Spleen (tissue), 7 donors: ENCODE data around the gene TAOK1.

Experiments
- POLR2A ChIP-seq, 3 donors: fragments of 450-650 bp; IDR thresholded peaks; one replicate each; pipeline ENCODE4 v1.5.1; 2017; ENCODE audit warnings: antibody characterized with exemption in 3 of 3, mild to moderate bottlenecking in 1 of 3
- TF ChIP-seq, protein P1 (sequence below), 11 experiments: fragments of 200-600 bp in 7 of 11; fragments of 450-650 bp in 4 of 11; sonication (generic) in 4 of 11; IDR thresholded peaks in 8 of 11; conservative IDR thresholded peaks in 3 of 11; 1 replicate in 7 of 11; 2 replicates in 4 of 11; pipeline versions ENCODE4 v1.4.0 to v1.8.0; 2016 to 2021; ENCODE audit warnings: antibody characterized with exemption in 11 of 11, inconsistent platforms in 4 of 11, mild to moderate bottlenecking in 1 of 11
- donor health status: DM: no; HTN: no; CAD: no; lungs with moderate emphysema.
- donor health status: DM: no; HTN: no; CAD: no.
- donor health status: DM: no; HTN: no; CAD: no.

DNA sequence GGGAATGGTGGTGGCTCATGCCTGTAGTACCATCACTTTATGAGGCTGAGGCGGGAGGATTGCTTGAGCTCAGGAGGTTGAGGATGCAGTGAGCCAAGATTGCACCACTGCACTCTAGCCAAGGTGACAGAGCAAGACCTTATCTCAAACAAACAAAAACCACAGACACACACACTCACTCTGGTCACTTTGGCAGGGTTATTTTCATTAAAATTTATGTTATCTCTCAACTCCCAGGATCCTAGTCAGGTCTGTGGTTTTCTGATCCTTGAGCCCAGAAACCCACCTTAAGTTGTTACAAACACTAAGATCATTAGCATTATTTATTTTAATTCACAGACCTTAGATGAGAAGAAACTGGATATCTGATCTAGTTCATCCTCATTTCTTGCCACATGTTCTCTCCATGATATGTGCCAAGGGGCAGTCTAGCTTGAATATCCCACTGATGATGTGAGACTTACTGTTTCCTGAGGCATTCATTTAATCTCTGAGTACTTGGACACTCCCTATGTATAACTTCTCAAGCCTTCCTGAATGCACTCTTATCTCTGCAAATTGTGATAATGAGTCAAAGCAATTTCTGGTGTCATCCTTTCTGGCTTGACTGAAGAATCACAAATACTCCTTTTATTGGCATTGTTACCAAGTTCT, 167.0 kb downstream of the TAOK1 start:
- TF ChIP-seq, protein P1, sequence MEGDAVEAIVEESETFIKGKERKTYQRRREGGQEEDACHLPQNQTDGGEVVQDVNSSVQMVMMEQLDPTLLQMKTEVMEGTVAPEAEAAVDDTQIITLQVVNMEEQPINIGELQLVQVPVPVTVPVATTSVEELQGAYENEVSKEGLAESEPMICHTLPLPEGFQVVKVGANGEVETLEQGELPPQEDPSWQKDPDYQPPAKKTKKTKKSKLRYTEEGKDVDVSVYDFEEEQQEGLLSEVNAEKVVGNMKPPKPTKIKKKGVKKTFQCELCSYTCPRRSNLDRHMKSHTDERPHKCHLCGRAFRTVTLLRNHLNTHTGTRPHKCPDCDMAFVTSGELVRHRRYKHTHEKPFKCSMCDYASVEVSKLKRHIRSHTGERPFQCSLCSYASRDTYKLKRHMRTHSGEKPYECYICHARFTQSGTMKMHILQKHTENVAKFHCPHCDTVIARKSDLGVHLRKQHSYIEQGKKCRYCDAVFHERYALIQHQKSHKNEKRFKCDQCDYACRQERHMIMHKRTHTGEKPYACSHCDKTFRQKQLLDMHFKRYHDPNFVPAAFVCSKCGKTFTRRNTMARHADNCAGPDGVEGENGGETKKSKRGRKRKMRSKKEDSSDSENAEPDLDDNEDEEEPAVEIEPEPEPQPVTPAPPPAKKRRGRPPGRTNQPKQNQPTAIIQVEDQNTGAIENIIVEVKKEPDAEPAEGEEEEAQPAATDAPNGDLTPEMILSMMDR (IDR thresholded peaks at IDR 0.05 in 8 of 11, conservative IDR thresholded peaks at IDR 0.05 in 3 of 11) = no peak
- TF ChIP-seq POLR2A (IDR thresholded peaks at IDR 0.05) = no peak
